HepG2 (cell line): ENCODE measurements around the gene ARHGEF10L. TPM values are rescaled to one million over a fixed set of nuclear protein-coding genes. Genes with fewer than 3 reads are reported as not detected.

Source experiments
- AKNA ChIP-seq: sonication (generic); formaldehyde crosslinking; IDR thresholded peaks from 2 replicates; pipeline ENCODE4 v1.4.0; 2020; ENCODE audit warnings: missing genetic modification reagents, borderline replicate concordance
- BCLAF1 ChIP-seq: fragments of 450-650 bp; IDR thresholded peaks from 2 replicates; pipeline ENCODE4 v1.6.1; 2017; ENCODE audit warnings: mild to moderate bottlenecking
- CCDC6 ChIP-seq: sonication (generic); formaldehyde crosslinking; IDR thresholded peaks from 2 replicates; pipeline ENCODE4 v1.8.1; 2022; ENCODE audit warnings: mild to moderate bottlenecking, missing genetic modification reagents, moderate library complexity
- CEBPB ChIP-seq: IDR thresholded peaks from 2 replicates; pipeline ENCODE4 v1.6.1; 2011; ENCODE audit warnings: low read depth, low read length, improper control_type of control experiment, borderline replicate concordance
- FOXP4 ChIP-seq: sonication (generic); formaldehyde crosslinking; IDR thresholded peaks from 2 replicates; pipeline ENCODE4 v1.4.0; 2020; ENCODE audit warnings: missing genetic modification reagents
- HDAC2 ChIP-seq: sonication (generic); formaldehyde crosslinking; IDR thresholded peaks from 2 replicates; pipeline ENCODE4 v1.4.0; 2020; ENCODE audit warnings: missing genetic modification reagents
- MBD4 ChIP-seq: IDR thresholded peaks from 2 replicates; pipeline ENCODE4 v1.6.1; 2012; ENCODE audit warnings: low read length, inconsistent platforms, borderline replicate concordance
- MEF2D ChIP-seq: sonication (generic); formaldehyde crosslinking; IDR thresholded peaks from 2 replicates; pipeline ENCODE4 v1.5.1; 2020; ENCODE audit warnings: mild to moderate bottlenecking, missing genetic modification reagents
- NFE2L1 ChIP-seq: sonication (generic); formaldehyde crosslinking; IDR thresholded peaks from 2 replicates; pipeline ENCODE4 v1.4.0; 2020; ENCODE audit warnings: missing genetic modification reagents, mild to moderate bottlenecking, borderline replicate concordance
- RBFOX2 ChIP-seq: fragments of 200-400 bp; formaldehyde crosslinking; IDR thresholded peaks from 2 replicates; pipeline ENCODE4 v1.6.1; 2017; ENCODE audit warnings: low read depth, mild to moderate bottlenecking, low read length
- RFXAP ChIP-seq: sonication (generic); formaldehyde crosslinking; IDR thresholded peaks from 2 replicates; pipeline ENCODE4 v1.4.0; 2020; ENCODE audit warnings: missing genetic modification reagents, borderline replicate concordance
- SPEN ChIP-seq: sonication (generic); formaldehyde crosslinking; IDR thresholded peaks from 2 replicates; pipeline ENCODE4 v1.5.1; 2020; ENCODE audit warnings: low read depth, mild to moderate bottlenecking, missing genetic modification reagents
- ZNF136 ChIP-seq: sonication (generic); formaldehyde crosslinking; IDR thresholded peaks from 2 replicates; pipeline ENCODE4 v1.8.1; 2022; ENCODE audit warnings: low read depth, mild to moderate bottlenecking, moderate library complexity, missing genetic modification reagents
- ZNF383 ChIP-seq: sonication (generic); formaldehyde crosslinking; IDR thresholded peaks from 2 replicates; pipeline ENCODE4 v1.4.0; 2020; ENCODE audit warnings: missing genetic modification reagents, mild to moderate bottlenecking, borderline replicate concordance
- ZNF501 ChIP-seq: sonication (generic); formaldehyde crosslinking; IDR thresholded peaks from 2 replicates; pipeline ENCODE4 v1.5.1; 2020; ENCODE audit warnings: mild to moderate bottlenecking, moderate library complexity, missing genetic modification reagents
- ZNF619 ChIP-seq: sonication (generic); formaldehyde crosslinking; IDR thresholded peaks from 2 replicates; pipeline ENCODE4 v1.4.0; 2020; ENCODE audit warnings: mild to moderate bottlenecking, missing genetic modification reagents
- ZSCAN12 ChIP-seq: sonication (generic); formaldehyde crosslinking; IDR thresholded peaks from 2 replicates; pipeline ENCODE4 v1.9.0; 2021; ENCODE audit warnings: mild to moderate bottlenecking, missing genetic modification reagents
- polyA plus RNA-seq, 8 experiments: library from polyadenylated mRNA; depleted of rRNA in 3 of 8; stranded (reverse) in 7 of 8; unstranded in 1 of 8; fragments of >200 nt; fragmentation: Illumina TruSeq in 4 of 8; extraction: Trizol in 4 of 8; gene quantifications; 2 replicates each; pipeline versions ENCODE4 v1.2.1 to v1.2.3, GENCODE V29; 2011 to 2016; ENCODE audit warnings: low read depth in 4 of 8, missing spikeins in 1 of 8, mixed read lengths in 1 of 8; ENCODE audit not compliant: insufficient read depth in 1 of 8
- total RNA-seq, 5 experiments: library from RNA; depleted of rRNA; stranded (reverse); fragments of >200 nt; fragmentation: Illumina TruSeq; extraction: Trizol; gene quantifications; 2 replicates each; pipeline ENCODE4 v1.2.3, GENCODE V29; 2016; ENCODE audit warnings: low read depth in 1 of 5

The ARHGEF10L gene
- total and polyA plus RNA-seq, 2 of the 13 experiments (the other 11 are each of a cell fraction or from before 2014, with no cell fraction given): 46.5 to 78.3 TPM

GRCh38 chr1:17591814-17592430 is 52.4 kb downstream of the ARHGEF10L start (continued):
- TF ChIP-seq NFE2L1: no peak
- peak; percentile 93 for TF ChIP-seq RFXAP (CRISPR knock-in tag)
- no peak for TF ChIP-seq ZNF383
- peak; percentile 53; the same call in 1 of the 2 replicates for TF ChIP-seq CEBPB
- TF ChIP-seq MEF2D (CRISPR knock-in tag): peak; percentile 97
- TF ChIP-seq BCLAF1: no peak
- peak; percentile 79 for TF ChIP-seq ZNF501 (CRISPR knock-in tag)
- TF ChIP-seq ZSCAN12 (CRISPR knock-in tag): peak; percentile 96
- peak; percentile 98 for TF ChIP-seq FOXP4 (CRISPR knock-in tag)
- peak; percentile 96; the same call in 1 of the 2 replicates for TF ChIP-seq CCDC6
- TF ChIP-seq MBD4: no peak
- peak; percentile 91; the same call in 1 of the 2 replicates for TF ChIP-seq ZNF136 (CRISPR knock-in tag)
- TF ChIP-seq AKNA (CRISPR knock-in tag): 0 out of 2 replicates have a peak, but pooled peaks have one; percentile 64
- peak; percentile 97 for TF ChIP-seq HDAC2 (CRISPR knock-in tag)
- TF ChIP-seq SPEN (CRISPR knock-in tag): peak; percentile 92
- no peak; the same call in none of the 2 replicates for TF ChIP-seq ZNF619 (CRISPR knock-in tag)
- TF ChIP-seq RBFOX2: no peak
